GM15510 (cell line): ENCODE data around the gene CYTIP.

Source experiments
- POLR2A ChIP-seq: IDR thresholded peaks from 3 replicates; pipeline ENCODE4 v1.6.1; 2011; ENCODE audit warnings: borderline replicate concordance; ENCODE audit not compliant: insufficient read length; ENCODE audit errors: extremely low read depth

Gene CYTIP

DNA sequence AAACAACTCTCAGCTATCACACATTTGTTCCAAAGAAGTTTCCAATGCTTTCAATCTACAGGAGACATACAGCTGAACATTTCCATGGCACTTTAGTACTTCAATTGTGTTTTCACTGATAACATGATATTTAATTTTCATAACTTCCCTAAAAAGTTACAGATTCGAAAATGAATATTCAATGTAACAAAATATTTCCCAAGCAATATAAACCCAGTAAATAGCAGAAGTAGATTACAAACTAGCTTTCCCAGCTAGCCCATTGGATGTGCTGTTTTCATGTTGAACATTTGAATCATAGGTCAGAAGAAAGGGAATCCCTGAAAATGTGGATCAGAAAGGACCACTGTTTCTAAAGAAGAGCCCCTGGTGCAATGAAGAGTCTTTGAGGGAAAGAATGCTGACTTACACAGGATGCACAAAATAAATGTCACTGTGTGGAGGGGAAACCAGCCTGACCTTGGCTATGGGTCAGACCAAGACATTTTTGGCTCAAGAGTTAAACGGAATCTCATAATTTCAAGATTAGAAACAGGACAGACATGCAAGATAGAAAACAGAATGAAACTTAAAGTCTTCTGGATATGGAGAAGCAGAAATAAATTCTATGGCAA, 22.5 kb downstream of the CYTIP start:
- TF ChIP-seq POLR2A, result no peak

DNA sequence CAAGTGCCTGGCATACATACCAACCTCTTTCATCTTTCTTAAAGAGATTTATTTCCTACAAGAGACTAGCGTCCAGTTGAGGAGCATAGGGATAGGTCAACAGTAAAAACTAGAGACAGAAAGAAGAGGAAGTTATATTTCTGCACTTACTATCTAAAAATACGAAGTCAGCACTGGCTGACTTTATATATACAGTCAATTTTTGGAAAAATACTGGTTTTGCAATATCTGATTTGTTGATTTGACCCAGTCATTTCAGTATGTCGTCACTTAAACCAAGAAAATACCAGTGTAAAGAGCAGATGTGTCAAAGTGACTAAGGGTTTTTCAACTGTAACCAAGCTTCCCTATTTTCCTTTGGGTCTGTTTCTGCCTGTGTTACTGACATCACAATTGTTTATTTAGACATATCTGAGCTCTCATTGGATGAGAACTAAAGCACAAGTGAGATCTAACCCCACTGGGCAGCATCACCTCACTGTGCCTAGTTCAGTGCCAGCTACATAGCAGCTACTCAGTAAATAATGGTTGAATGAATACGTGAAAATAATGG, 23.0 kb downstream of the CYTIP start:
- TF ChIP-seq POLR2A, result no peak

DNA sequence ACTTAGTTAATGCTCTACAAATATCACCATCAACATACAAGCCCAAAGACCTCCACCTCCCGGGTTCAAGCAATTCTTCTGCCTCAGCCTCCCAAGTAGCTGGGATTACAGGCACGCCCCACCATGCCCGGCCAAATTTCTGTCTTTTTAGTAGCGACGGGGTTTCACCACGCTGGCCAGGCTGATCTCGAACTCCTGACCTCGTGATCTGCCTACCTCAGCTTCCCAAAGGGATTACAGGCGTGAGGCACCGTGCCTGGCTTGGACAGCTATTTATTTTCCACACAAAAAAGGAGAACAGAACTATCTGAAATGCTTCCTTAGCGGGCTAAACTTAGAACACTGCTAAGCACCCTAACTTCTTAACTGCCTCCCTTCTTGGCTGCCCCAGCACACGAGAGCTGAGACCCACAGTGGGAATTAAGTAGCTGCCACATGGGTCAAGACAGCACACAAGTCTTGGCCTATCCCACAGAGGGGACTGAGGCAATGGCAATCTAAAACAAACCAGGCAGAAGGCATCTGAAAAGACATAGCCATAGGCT, 24.8 kb downstream of the CYTIP start:
- no peak for TF ChIP-seq POLR2A

DNA sequence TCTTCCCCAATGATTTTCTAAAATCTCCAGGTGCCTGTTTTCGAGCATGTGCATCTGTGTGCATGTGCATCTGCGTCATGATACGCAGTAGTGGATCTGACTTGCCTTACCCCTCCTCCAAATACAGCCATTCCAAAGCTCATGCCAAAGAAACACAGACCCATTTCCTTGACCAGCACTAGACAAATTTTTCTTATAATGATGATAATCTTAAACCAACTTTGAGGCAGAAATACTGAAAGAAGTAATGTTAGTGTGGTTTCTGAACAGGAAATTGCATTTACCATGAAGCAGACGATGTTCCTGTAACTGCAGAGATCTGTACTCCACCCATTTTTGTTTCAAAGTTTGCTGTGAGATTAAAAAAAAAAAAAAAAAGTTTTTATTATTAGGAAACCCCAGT, 25.6 kb downstream of the CYTIP start:
- TF ChIP-seq POLR2A, result no peak

DNA sequence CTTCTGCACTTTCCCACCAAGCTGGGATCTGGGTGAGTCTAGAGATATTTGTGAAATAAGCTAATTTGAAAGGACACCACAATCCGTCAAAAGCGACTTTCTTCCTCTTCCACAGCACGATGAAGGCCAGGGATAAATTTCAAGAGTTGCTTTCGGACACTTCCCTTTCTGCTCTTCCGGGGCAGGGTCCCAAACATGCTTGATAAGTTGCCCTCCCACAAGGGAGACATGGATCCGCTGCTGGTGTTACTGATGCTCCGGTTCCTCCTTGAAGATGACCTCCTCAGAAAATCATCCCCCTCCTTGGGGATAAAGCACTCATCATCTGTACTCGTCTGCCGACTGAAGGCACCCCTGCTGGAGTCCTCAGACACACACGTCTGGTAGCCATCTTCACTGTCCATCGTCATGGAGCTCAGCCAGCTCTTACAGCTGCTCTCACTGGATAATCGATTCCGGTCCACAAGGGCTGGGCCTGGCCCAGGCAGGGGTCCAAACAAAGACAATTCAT, 28.2 kb downstream of the CYTIP start:
- no peak for TF ChIP-seq POLR2A

DNA sequence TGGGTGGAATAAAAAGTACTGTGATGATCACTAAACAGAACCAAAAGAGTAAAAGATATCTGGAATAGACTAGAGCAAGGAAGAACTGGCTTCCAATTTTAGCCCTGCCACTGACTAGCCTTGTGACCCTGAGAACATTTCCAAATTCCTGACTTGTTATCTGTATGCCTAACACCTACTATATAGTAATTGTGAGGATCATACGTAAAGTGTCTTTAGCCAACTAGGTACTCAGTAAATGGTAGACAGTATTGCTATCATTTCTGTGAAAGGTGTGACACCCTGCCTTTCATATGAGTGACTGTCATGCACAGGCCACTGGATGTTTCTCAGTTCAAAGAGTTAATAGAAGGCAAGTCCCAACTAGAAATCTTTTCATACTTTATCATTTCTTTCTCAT, 29.8 kb downstream of the CYTIP start:
- TF ChIP-seq POLR2A, result no peak

DNA sequence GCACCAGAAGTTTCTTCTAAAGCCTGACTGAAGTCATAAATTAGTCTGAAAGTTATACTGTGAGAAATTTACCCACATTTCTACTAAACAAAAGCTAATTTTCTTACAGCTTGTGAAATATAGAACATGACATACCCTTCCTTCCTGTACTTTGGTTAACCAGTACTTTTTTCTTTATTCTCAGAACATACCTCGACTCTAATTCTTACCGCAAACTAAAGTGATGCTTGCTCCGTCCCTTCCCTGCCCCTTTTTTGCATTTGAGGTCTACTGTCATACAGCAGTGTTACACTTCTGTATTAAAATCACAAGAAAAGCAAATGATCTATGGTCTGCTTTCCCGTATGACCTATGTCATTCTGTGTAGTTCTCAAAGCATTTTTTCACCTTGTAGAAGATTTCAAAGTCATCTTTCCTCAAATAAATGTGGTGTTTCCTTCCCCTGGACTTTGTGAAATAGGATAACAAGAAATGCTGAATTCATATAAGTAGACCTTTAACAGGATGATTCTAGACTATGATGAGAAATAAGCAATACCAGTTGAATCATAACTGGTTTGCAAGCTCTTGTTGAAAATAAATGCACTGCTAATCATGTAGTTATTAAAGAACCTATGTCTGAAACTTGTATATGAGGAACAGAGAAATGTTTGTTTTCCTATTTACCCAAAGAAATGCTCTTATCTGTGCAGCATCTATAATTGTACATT, 30.4 kb downstream of the CYTIP start:
- TF ChIP-seq POLR2A, result no peak

DNA sequence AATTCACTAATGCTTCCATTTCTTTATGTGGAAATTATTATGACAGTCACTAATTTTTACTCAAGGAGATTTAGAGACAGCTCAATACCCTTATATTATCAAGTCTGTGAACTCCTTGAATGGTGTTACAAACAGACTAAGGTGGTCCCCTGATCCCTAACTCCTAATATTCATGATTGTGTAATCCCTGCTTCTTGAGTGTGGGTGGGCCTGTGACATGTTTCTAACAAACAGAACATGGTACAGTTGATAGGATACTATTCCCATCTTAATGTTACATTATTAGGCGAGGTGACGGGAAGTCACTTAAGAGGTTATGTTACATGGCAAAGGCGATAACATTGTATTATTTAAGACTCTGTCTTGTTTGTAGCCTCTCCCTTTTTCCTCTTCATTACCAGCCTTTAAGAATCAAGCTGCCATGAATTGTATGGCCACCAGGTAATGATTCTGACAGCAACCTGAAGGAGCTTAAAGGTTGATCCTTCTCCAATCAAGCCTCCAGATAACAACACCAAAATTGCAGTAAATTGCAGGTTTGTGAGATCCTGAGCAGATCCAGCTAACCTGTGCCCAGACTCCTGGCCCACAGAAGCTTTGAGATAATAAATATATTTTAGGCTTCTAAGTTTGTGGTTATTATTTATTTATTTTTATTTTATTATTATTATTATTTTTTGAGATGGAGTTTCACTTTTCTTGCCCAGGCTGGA, 32.1 kb downstream of the CYTIP start:
- no peak for TF ChIP-seq POLR2A

DNA sequence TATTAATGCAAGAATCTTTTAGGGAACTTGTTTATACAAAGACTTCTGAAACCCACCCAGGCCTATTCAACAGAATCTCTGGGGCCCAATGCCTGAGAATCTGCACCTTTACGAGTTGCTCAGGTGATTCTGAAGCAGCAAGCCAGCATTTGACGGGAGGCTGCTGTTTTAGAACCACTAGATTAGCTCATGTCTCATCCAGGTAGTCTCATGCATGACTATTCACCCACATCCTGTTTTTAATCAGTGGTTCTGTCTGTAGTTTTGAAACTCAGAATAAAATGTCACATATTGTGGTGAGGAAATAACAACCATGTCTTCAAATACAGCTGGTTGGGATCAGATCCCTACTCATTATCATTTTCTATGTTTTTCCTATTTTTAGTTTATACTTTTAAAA, 39.5 kb downstream of the CYTIP start:
- TF ChIP-seq POLR2A, result no peak

DNA sequence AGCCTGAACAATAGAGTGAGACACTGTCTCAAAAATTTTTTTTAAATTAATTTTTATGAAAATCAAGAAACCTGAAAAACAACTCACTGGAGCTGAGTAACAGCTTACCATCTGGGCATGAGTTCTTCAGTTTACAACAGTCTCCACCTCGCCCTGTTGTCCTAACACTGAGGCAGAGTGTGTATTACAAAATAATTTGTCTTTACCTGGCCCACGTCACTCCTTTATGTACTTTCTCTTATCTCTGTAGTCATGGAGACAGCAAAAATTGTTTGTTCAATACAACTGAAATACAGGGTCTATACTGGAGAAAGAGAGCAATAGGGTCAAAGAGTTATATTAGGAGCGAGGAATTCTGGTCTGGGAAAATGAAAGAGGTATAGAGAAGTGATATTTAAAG, 48.1 kb downstream of the CYTIP start:
- no peak for TF ChIP-seq POLR2A

DNA sequence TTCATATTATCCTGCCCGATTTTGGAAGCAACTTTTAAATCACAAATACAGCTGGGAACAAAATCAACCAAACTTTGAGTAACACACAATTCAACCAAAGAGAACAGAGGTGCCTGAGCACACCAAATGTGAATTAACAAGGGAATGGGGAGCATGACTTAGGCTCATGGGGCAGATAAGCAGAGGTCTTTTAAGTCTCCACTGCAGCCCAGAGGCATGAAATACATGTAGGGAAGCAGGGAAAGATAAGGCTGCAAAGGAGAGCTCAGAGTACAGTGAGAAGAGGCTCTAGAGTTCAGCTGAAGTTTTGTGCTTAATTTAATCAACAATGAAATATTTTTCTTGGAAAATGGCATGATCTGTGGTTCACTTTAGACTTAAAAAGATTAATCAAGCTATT, 49.0 kb downstream of the CYTIP start:
- TF ChIP-seq POLR2A, result no peak

DNA sequence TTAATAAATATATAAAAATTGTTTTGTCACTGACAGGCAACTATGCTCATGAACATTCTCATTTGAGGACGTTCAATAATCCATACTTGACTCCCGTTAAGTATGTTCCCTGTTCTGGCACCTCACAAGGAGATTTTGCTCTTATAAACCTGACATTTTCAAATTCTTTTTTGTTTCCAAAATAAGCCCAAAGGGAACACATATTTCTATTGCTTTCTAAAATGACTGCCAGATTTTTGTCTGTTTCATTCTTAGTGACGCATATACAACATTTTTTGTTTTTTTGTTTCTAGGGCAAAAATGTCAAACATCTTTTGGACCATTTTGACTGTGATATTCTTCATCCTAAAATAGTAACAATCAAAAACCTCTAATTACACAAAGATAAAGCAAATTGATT, 50.5 kb downstream of the CYTIP start:
- no peak for TF ChIP-seq POLR2A

DNA sequence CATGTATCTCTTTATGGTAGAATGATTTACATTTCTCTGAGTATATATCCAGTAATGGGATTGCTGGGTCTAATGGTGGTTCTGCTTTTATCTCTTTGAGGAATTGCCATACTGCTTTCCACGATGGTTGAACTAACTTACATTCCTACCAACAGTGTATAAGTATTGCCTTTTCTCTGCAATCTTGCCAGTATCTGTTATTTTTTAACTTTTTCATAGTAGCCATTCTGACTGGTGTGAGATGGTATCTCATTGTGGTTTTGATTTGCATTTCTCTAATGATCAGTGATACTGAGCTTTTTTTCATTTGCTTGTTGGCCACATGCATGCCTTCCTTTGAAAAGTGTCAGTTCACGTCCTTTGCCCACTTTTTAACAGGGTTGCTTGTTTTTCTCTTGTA, 55.1 kb downstream of the CYTIP start:
- no peak for TF ChIP-seq POLR2A

DNA sequence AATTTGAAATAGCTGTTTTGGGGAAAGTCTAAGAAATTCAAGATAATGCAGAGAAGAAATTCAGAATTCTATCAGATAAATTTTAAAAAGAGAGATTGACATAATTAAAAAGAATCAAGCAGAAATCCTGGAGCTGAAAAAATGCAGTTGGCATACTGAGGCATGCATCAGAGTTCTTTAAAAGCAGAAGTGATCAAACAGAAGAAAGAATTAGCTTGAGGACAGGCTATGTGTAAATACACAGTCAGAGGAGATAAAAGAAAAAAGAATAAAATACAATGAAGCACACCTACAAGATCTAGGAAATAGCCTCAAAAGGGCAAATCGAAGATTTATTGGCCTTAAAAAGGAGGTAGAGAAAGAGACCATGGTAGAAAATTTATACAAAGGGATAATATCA, 57.1 kb downstream of the CYTIP start:
- no peak for TF ChIP-seq POLR2A

DNA sequence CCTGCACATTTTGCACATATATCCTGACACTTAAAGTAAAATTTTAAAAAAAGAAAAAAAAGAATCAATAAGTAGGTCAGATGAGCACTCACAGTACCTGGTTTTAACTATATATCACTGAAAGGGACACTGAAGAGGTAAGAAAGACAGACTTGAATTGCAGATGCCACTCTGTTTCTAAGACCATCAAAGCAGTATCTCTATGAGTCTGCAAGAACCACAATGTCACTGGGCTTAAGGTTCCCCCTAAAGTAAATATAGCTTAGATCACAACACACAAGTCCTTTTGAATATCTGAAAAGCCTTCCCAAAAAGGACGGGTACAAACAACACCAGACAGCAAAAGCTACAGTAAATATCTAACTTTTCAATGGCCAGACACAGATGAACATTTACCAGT, 57.6 kb downstream of the CYTIP start:
- no peak for TF ChIP-seq POLR2A
